ENCODE results near the gene ING5.

Gene ING5

GRCh38 chr2:241678784-241679540 lies 22.9 kb upstream of the ING5 start:
- TF ChIP-seq CTCF (IDR thresholded peaks at IDR 0.05): no peak
- Histone ChIP-seq H3K36me3 (peaks cover 69% of the 10 kb centered on the region), H3K4me3 (ENCODE audit: low read depth in 1 of 2, low read length in 1 of 2) (no peak overlapping the region), H3K27me3 (no peaks in the 10 kb centered on the region), H3K9me3 (no peaks in the 10 kb centered on the region), H3K27ac (no peak overlapping the region), H3K4me1 (ENCODE audit: control insufficient read depth in 1 of 2, insufficient read depth in 1 of 2, low read depth in 1 of 2, low read length in 1 of 2) (no peaks in the 10 kb centered on the region)

- H3K27ac ChIP-seq: no peak overlapping the region
- no peaks in the 10 kb centered on the region for H3K27me3 ChIP-seq
- H3K9me3 ChIP-seq: no peaks in the 10 kb centered on the region
- no peaks in the 10 kb centered on the region for H3K4me1 ChIP-seq (ENCODE audit: control insufficient read depth in 1 of 2, insufficient read depth in 1 of 2, low read depth in 1 of 2, low read length in 1 of 2)
- no peak overlapping the region for H3K4me3 ChIP-seq (ENCODE audit: low read depth in 1 of 2, low read length in 1 of 2)
- peaks cover 58% of the 10 kb centered on the region for H3K36me3 ChIP-seq
- TF ChIP-seq CTCF (IDR thresholded peaks at IDR 0.05): no peak
Observed at GRCh38 chr2:241680044-241680443, 21.8 kb upstream of the ING5 start.

- Histone ChIP-seq H3K27ac (no peak overlapping the region), H3K36me3 (peaks cover 51% of the 10 kb centered on the region), H3K27me3 (no peaks in the 10 kb centered on the region), H3K9me3 (no peaks in the 10 kb centered on the region), H3K4me1 (ENCODE audit: control insufficient read depth in 1 of 2, insufficient read depth in 1 of 2, low read depth in 1 of 2, low read length in 1 of 2) (peaks cover 4 to 6% of the 10 kb centered on the region in 2 experiments), H3K4me3 (ENCODE audit: low read depth in 1 of 2, low read length in 1 of 2) (no peak overlapping the region)
- TF ChIP-seq CTCF (IDR thresholded peaks at IDR 0.05): no peak
Observed at GRCh38 chr2:241680827-241681599, 20.8 kb upstream of the ING5 start.

- Histone ChIP-seq H3K4me3 (ENCODE audit: low read depth in 1 of 2, low read length in 1 of 2) (peak overlapping the region; percentile 81 to 93), H3K36me3 (peaks cover 6% of the 10 kb centered on the region), H3K27me3 (no peaks in the 10 kb centered on the region), H3K27ac (peak overlapping the region; percentile 88), H3K9me3 (no peaks in the 10 kb centered on the region), H3K4me1 (ENCODE audit: control insufficient read depth in 1 of 2, insufficient read depth in 1 of 2, low read depth in 1 of 2, low read length in 1 of 2) (peaks cover 22% of the 10 kb centered on the region in 2 experiments)
- TF ChIP-seq CTCF (IDR thresholded peaks at IDR 0.05): no peak
Observed at GRCh38 chr2:241686324-241686649, 15.6 kb upstream of the ING5 start.

GRCh38 chr2:241686650-241687425 lies 15.0 kb upstream of the ING5 start, which contains the start of gene DTYMK:
Gene DTYMK (minus strand): TSS chr2:241686815. CDS start chr2:241686783, 32 bp downstream.
- Histone ChIP-seq H3K9me3 (no peaks in the 10 kb centered on the region), H3K27me3 (no peaks in the 10 kb centered on the region), H3K4me1 (ENCODE audit: control insufficient read depth in 1 of 2, insufficient read depth in 1 of 2, low read depth in 1 of 2, low read length in 1 of 2) (peaks cover 22% of the 10 kb centered on the region in 2 experiments), H3K27ac (peak within 1 kb of the TSS; percentile 88), H3K36me3 (peaks cover 5% of the 10 kb centered on the region), H3K4me3 (ENCODE audit: low read depth in 1 of 2, low read length in 1 of 2) (peak within 1 kb of the TSS; percentile 81 to 93)
- TF ChIP-seq CTCF (IDR thresholded peaks at IDR 0.05): peak; percentile 43

Data from neutrophil (primary cell).